Nucleus accumbens (tissue), 56 donors: Measurements from ENCODE around the gene CALM1.
A peak's percentile ranks its signal among the peaks of the same experiment; 100 is the strongest.

Source experiments
- DNase-seq, 56 donors: peaks; one replicate each; lab custom pipeline; 2025; lab: John Stamatoyannopoulos, UW

The CALM1 gene

GRCh38 chr14:90456551-90456950, 59.7 kb downstream of the CALM1 start:
- DNase-seq, result peak in 18 of 56 donors; percentile 14 to 63 (median 36)

GRCh38 chr14:90457186-90457585, 60.4 kb downstream of the CALM1 start:
- DNase-seq, result no peak
